T-helper 9 cell (primary cell): ENCODE measurements around the gene ADGRG1.

Source experiments
- DNase-seq: peaks from one replicate; pipeline ENCODE4 v3.0.0-alpha.2; 2020

The ADGRG1 gene

GRCh38 chr16:57636184-57636583 is 7.8 kb downstream of the ADGRG1 start:
- DNase-seq, result no peak

GRCh38 chr16:57637020-57637419 is 8.6 kb downstream of the ADGRG1 start:
- no peak for DNase-seq

- no peak for DNase-seq
Measured at GRCh38 chr16:57637424-57637823, 9.0 kb downstream of the ADGRG1 start.

- no peak for DNase-seq
Measured at GRCh38 chr16:57637965-57638364, 9.5 kb downstream of the ADGRG1 start.

- no peak for DNase-seq
Measured at GRCh38 chr16:57638381-57638780, 10.0 kb downstream of the ADGRG1 start.

- no peak for DNase-seq
Measured at GRCh38 chr16:57639172-57639887, 10.9 kb downstream of the ADGRG1 start.

GRCh38 chr16:57640185-57640584 is 11.8 kb downstream of the ADGRG1 start:
- DNase-seq, result no peak

- DNase-seq, result no peak
Measured at GRCh38 chr16:57640612-57641011, 12.2 kb downstream of the ADGRG1 start.

GRCh38 chr16:57642160-57643135 is 14.0 kb downstream of the ADGRG1 start:
- DNase-seq, result no peak

GRCh38 chr16:57643147-57643874 is 14.9 kb downstream of the ADGRG1 start:
- no peak for DNase-seq

GRCh38 chr16:57643910-57644309 is 15.5 kb downstream of the ADGRG1 start:
- DNase-seq, result no peak

- no peak for DNase-seq
Measured at GRCh38 chr16:57644383-57645014, 16.1 kb downstream of the ADGRG1 start.

GRCh38 chr16:57645169-57645568 is 16.7 kb downstream of the ADGRG1 start:
- DNase-seq, result no peak

- DNase-seq, result no peak
Measured at GRCh38 chr16:57645691-57646387, 17.4 kb downstream of the ADGRG1 start.

GRCh38 chr16:57646388-57647039 is 18.1 kb downstream of the ADGRG1 start:
- no peak for DNase-seq

GRCh38 chr16:57647136-57647875 is 18.9 kb downstream of the ADGRG1 start:
- no peak for DNase-seq

GRCh38 chr16:57648125-57648524 is 19.7 kb downstream of the ADGRG1 start:
- DNase-seq, result no peak

GRCh38 chr16:57648581-57649442 is 20.4 kb downstream of the ADGRG1 start:
- peak; percentile 83 for DNase-seq

- no peak for DNase-seq
Measured at GRCh38 chr16:57649443-57649751, 21.0 kb downstream of the ADGRG1 start.

- DNase-seq, result no peak
Measured at GRCh38 chr16:57649846-57650245, 21.4 kb downstream of the ADGRG1 start.
